ENCODE measurements around the gene TIMM8B.

DNA sequence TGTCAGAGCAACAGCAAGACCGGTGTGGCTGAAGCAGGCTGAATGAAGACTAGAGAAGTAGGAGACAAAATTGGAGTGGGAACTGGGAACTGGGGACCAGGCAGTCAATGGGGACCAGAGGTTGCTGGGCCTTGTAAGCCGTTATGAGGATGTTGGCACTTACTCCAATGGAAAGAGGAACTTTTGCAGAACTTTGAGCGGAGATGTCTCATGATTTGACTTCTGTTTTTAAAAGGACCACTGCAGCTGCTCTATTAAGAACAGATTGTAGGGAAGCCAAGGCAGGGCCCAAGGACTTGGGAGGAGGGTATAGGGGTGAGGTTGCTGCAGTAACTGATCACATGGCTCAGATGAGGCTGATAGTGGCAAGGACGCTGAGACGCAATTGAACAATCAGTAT is 43.1 kb upstream of the TIMM8B start:
- no peak for TF ChIP-seq EZH2 (IDR thresholded peaks at IDR 0.05; ENCODE audit: borderline replicate concordance, insufficient read depth, low read length, poor library complexity, severe bottlenecking)
- no peak for TF ChIP-seq CTCF (IDR thresholded peaks at IDR 0.05; ENCODE audit: poor library complexity, severe bottlenecking)
- no peak for TF ChIP-seq EP300 (conservative IDR thresholded peaks at IDR 0.05; ENCODE audit: poor library complexity, severe bottlenecking)
- TF ChIP-seq SMC3 (conservative IDR thresholded peaks at IDR 0.05; ENCODE audit: poor library complexity): no peak
